NCI-H1105 (cell line): ENCODE results near the gene MED9.

ENCODE experiments used
- DNase-seq: peaks from one replicate; lab custom pipeline; 2025; lab: John Stamatoyannopoulos, UW

The MED9 gene

DNA sequence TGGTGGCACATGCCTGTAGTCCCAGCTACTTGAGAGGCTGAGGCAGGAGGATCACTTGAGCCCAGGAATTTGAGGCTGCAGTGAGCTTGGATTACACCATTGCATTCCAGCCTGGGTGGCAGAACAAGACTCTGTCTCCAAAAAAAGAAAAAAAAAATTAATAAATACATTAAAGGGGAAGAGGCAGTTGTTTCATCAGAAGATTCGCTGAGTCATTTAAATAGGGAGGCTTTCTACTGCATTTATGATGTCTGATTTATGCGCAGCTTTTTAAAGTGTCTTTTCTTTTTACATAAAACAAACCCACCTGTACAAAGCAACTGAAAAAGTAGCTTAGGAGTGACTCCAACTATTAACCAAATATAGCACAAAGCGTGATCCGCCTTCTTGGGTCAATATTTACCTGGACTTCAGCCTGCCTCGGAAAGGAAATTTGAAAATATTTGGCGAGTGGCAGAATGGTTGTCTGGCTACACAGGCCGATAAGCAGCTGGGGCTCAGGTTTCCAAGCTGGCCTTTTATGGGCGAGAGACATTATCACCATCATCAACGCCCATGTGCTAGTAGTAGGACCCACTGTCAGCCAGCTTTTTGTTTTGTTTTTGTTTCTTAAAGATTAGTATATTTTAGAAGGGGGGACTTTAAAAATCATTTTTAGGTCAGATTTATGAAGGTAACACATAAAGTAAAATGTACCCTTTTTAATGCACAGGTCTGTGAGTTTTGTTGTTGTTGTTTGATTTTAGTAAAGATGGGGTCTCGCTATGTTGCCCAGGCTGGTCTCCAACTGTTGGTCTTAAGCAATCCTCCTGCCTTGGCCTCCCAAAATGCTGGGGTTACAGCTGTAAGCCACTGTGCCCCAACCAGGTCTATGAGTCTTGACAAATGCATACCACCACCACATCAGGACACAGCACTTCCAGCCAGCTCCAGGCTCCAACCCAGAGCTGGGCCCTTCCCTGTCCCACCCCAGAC lies 61.9 kb downstream of the MED9 start:
- peak; percentile 93 for DNase-seq

DNA sequence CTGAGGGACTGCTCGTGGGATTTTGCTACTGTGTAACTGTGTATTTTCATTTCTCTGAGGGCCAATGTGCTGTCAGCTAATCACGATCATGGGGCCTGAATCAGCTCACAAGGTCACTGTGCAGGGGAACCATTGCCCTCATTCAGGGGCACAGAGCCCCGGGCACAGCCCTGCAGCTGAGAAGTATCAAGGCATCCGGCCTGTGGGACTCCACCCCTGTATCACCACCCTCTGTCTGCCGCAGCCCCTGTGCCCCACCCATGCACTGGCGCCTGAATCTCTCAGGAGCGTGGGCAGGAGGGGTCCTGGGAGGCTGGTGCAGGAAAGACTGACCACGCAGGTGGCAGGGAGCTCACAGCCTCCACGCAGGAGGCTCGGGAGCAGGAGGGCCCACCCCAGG lies 62.8 kb downstream of the MED9 start:
- DNase-seq, result no peak

DNA sequence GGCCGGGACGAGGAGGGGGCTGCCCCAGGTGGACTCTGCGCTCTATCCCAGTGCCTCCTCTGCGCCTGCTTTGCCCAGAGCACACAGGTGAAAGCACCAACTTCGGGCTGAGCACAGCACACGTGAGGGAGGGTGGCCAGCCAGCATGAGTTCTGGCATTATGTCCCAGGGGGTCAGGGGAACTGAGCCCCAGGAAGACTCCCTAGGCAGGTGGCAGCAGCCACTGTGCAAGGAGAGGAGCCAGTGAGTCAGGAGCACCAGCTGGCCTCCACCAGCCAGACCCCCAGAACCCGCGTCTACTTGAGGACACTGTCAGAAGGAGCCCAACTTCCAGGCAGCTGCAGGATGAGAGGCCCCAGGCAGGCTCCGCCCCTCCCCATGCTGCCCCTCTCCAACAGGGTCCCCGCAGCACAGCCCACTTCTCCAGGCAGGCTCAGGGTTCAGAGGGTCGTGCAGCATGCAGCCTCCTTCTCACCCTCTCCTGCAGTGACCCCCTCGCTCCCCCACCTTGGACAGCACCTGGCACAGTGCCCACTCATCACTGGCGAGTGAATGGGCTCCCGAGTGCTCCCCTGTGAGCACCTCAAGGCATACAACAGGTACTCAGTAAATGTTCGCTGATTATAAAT lies 63.6 kb downstream of the MED9 start:
- peak; percentile 76 for DNase-seq

DNA sequence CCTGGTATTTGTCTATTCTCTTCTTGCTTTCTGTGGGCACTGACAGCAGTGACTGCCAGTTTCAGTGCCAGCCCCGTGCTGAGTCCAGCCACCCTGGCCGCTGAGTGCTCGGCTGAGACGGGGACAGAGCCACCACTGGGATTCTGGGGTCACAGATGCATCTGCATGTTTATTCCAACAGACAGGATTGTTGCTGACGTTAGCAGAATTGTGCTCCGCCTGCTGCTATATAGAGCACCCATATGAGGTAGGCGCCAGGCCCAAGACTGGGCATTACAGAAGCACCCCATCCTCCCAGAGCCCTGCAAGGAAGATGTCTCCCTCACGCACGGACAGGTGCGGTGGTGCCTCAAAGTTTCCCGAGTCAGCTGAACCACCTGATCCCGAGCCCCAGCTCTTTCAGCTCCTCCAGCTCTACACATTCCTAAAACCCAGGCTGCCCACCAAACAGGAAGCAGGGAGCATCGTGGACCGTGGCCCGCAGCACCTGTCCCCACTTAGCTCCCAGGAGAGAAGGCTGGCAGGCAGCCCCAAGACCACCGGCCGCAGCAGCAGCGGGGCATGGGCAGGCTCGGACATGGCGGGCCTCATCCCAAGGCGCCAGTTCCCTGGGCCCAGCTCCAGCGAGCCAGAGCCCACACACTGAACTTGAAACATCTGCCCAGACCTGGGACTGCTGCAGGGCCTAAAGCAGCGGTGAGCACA lies 64.3 kb downstream of the MED9 start:
- DNase-seq, result peak; percentile 75

DNA sequence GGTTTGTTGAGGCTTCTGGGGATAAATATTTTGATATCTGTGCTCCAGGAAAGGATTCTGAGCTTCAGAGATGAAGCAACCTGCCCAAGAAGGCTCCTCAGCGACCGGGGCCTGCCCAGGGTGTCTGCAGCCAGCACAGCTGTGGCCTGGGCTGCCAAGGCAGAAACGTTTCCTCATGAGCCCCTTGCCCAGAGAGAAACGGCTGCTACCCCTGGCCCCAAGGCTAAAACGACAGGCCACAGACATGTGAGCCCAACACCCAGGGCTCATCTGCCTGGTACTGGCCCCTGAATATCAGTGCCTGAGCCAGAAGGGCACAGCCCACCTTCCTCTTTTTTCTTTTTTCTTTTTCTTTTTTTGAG lies 64.8 kb downstream of the MED9 start:
- no peak for DNase-seq
